H1 (cell line): ENCODE data around the gene TTC3. TPM values are rescaled to one million over a fixed set of nuclear protein-coding genes. Genes with fewer than 3 reads are reported as not detected.

Experiments used
- CTCF ChIA-PET: fragments of 300-600 bp; sonication (Branson Sonifier 250); formaldehyde crosslinking; loops from one replicate; lab custom pipeline; 2021; ENCODE audit not compliant: partially characterized antibody; lab: Charles Lee
- POLR2A ChIA-PET: fragments of 300-600 bp; sonication (Branson Sonifier 250); formaldehyde crosslinking; loops from one replicate; lab custom pipeline; 2021; ENCODE audit warnings: inconsistent platforms; ENCODE audit not compliant: partially characterized antibody; lab: Charles Lee
- DNase-seq, 2 experiments: peaks; one replicate each; pipeline versions ENCODE4 v3.0.0 to v3.0.0-alpha.2; 2010 to 2022; ENCODE audit warnings: low spot score in 2 of 2, low read depth in 1 of 2, mixed read lengths in 1 of 2
- FAIRE-seq: peaks from 2 replicates; lab custom pipeline; 2011; peaks lifted over from hg19 to GRCh38; lab: Jason Lieb, UNC
- H2AFZ ChIP-seq: 2 replicates; pipeline ENCODE4 v1.8.1; 2012; ENCODE audit warnings: low read length, inconsistent platforms
- H2AK5ac ChIP-seq: 2 replicates; pipeline ENCODE4 v1.6.1; 2013; ENCODE audit warnings: low read depth, low read length
- H2BK120ac ChIP-seq: replicated peaks from 2 replicates; pipeline ENCODE3; 2013; ENCODE audit warnings: low read depth, low read length, inconsistent platforms
- H2BK12ac ChIP-seq: 2 replicates; pipeline ENCODE4 v1.6.1; 2013; ENCODE audit warnings: low read depth, low read length
- H2BK15ac ChIP-seq: 2 replicates; pipeline ENCODE4 v1.6.1; 2013; ENCODE audit warnings: low read length
- H2BK20ac ChIP-seq: 2 replicates; pipeline ENCODE4 v1.6.1; 2013; ENCODE audit warnings: low read length
- H2BK5ac ChIP-seq: 2 replicates; pipeline ENCODE4 v1.6.1; 2013; ENCODE audit warnings: low read depth, low read length
- H3K14ac ChIP-seq: 2 replicates; pipeline ENCODE4 v1.6.1; 2013; ENCODE audit warnings: inconsistent platforms; ENCODE audit not compliant: insufficient read length
- H3K18ac ChIP-seq: 2 replicates; pipeline ENCODE4 v1.6.1; 2013; ENCODE audit warnings: low read length; ENCODE audit errors: extremely low read depth
- H3K23ac ChIP-seq: 2 replicates; pipeline ENCODE4 v1.6.1; 2013; ENCODE audit warnings: inconsistent platforms; ENCODE audit not compliant: insufficient read length
- H3K23me2 ChIP-seq: 2 replicates; pipeline ENCODE4 v1.6.1; 2013; ENCODE audit warnings: low read depth, low read length
- H3K27ac ChIP-seq: 2 replicates; pipeline ENCODE4 v1.6.1; 2011; ENCODE audit warnings: low read depth, low read length, inconsistent platforms
- H3K27me3 ChIP-seq, 4 experiments: replicated peaks in 1 of 4; 1 replicate in 1 of 4; 2 replicates in 3 of 4; pipeline versions ENCODE4 v1.6.1 to v1.8.1; 2011 to 2013; ENCODE audit warnings: low read length in 3 of 4, mild to moderate bottlenecking in 3 of 4, inconsistent platforms in 2 of 4, mixed read lengths in 2 of 4, moderate library complexity in 1 of 4; ENCODE audit not compliant: control insufficient read depth in 3 of 4, insufficient read depth in 3 of 4; ENCODE audit errors: extremely low read depth in 1 of 4
- H3K36me3 ChIP-seq, 4 experiments: 2 replicates each; pipeline versions ENCODE4 v1.6.1 to v1.8.1; 2011 to 2013; ENCODE audit warnings: mild to moderate bottlenecking in 4 of 4, low read length in 3 of 4, moderate library complexity in 2 of 4, control low read depth in 1 of 4, inconsistent platforms in 1 of 4; ENCODE audit not compliant: insufficient read depth in 4 of 4, control insufficient read depth in 2 of 4
- H3K4ac ChIP-seq: replicated peaks from 2 replicates; pipeline ENCODE3; 2013; ENCODE audit warnings: low read length, low read depth, mixed read lengths, inconsistent platforms; ENCODE audit not compliant: insufficient read length
- H3K4me1 ChIP-seq, 4 experiments: replicated peaks in 1 of 4; 1 replicate in 1 of 4; 2 replicates in 3 of 4; pipeline versions ENCODE4 v1.6.1 to v1.8.1; 2011 to 2013; ENCODE audit warnings: low read length in 3 of 4, inconsistent platforms in 2 of 4, mixed read lengths in 1 of 4; ENCODE audit not compliant: insufficient read depth in 4 of 4, control insufficient read depth in 3 of 4
- H3K4me2 ChIP-seq, 2 experiments: 2 replicates each; pipeline versions ENCODE4 v1.6.1 to v1.8.1; 2011 to 2013; ENCODE audit warnings: low read depth in 2 of 2, low read length in 2 of 2, control low read depth in 1 of 2, inconsistent platforms in 1 of 2, mild to moderate bottlenecking in 1 of 2; ENCODE audit not compliant: insufficient read depth in 1 of 2
- H3K4me3 ChIP-seq, 4 experiments: fragments of 200-600, 300-600 bp in 1 of 4; sonication (generic), shearing (Covaris generic), sonication (Bioruptor Twin) in 1 of 4; 2 replicates each; pipeline versions ENCODE4 v1.5.1 to v1.8.1; 2011 to 2016; ENCODE audit warnings: low read length in 4 of 4, low read depth in 3 of 4, control low read depth in 2 of 4, inconsistent platforms in 2 of 4, mild to moderate bottlenecking in 2 of 4, mixed read lengths in 1 of 4, moderate library complexity in 1 of 4; ENCODE audit not compliant: insufficient read depth in 2 of 4; ENCODE audit errors: extremely low read depth in 1 of 4
- H3K56ac ChIP-seq: replicated peaks from 2 replicates; pipeline ENCODE3; 2013; ENCODE audit warnings: low read depth, mild to moderate bottlenecking, mixed read lengths, low read length, inconsistent platforms; ENCODE audit not compliant: insufficient read length
- H3K79me1 ChIP-seq: 2 replicates; pipeline ENCODE4 v1.6.1; 2013; ENCODE audit warnings: low read depth, low read length, control low read depth
- H3K79me2 ChIP-seq, 2 experiments: 2 replicates each; pipeline versions ENCODE4 v1.6.1 to v1.8.1; 2012 to 2013; ENCODE audit warnings: low read length in 2 of 2, mild to moderate bottlenecking in 2 of 2, inconsistent platforms in 1 of 2; ENCODE audit not compliant: insufficient read depth in 2 of 2, control insufficient read depth in 1 of 2
- H3K9ac ChIP-seq, 4 experiments: replicated peaks in 1 of 4; 1 replicate in 1 of 4; 2 replicates in 3 of 4; pipeline versions ENCODE4 v1.6.1 to v1.8.1; 2011 to 2013; ENCODE audit warnings: low read depth in 3 of 4, low read length in 3 of 4, control low read depth in 2 of 4, mild to moderate bottlenecking in 2 of 4, moderate library complexity in 2 of 4, inconsistent platforms in 1 of 4; ENCODE audit errors: extremely low read depth in 1 of 4
- H3K9me3 ChIP-seq, 2 experiments: 2 replicates each; pipeline versions ENCODE4 v1.6.1 to v1.8.1; 2012 to 2013; ENCODE audit warnings: mild to moderate bottlenecking in 2 of 2, moderate library complexity in 2 of 2, control low read depth in 1 of 2, inconsistent platforms in 1 of 2, low read depth in 1 of 2, low read length in 1 of 2, mixed read lengths in 1 of 2; ENCODE audit not compliant: insufficient read depth in 2 of 2
- H4K20me1 ChIP-seq, 2 experiments: replicated peaks in 1 of 2; 2 replicates each; pipeline versions ENCODE3 to v1.8.1; 2011 to 2013; ENCODE audit warnings: inconsistent platforms in 2 of 2, low read length in 2 of 2, mild to moderate bottlenecking in 1 of 2; ENCODE audit not compliant: insufficient read depth in 2 of 2, control insufficient read depth in 1 of 2
- H4K5ac ChIP-seq: 2 replicates; pipeline ENCODE4 v1.6.1; 2013; ENCODE audit warnings: low read length, low read depth, mixed read lengths, inconsistent platforms; ENCODE audit not compliant: insufficient read length
- H4K8ac ChIP-seq: 2 replicates; pipeline ENCODE4 v1.8.0; 2013; ENCODE audit warnings: mild to moderate bottlenecking, moderate library complexity, low read length, inconsistent platforms; ENCODE audit not compliant: insufficient read depth; ENCODE audit errors: extremely low read depth
- H4K91ac ChIP-seq: replicated peaks from 2 replicates; pipeline ENCODE3; 2013; ENCODE audit warnings: low read length, mixed read lengths, inconsistent platforms; ENCODE audit not compliant: insufficient read length
- ATF2 ChIP-seq: IDR thresholded peaks from 2 replicates; pipeline ENCODE4 v1.6.1; 2012; ENCODE audit warnings: low read length, inconsistent platforms
- ATF3 ChIP-seq: IDR thresholded peaks from 2 replicates; pipeline ENCODE4 v1.6.1; 2011; ENCODE audit warnings: low read depth, mild to moderate bottlenecking, low read length; ENCODE audit not compliant: insufficient read depth
- CHD2 ChIP-seq: IDR thresholded peaks from 2 replicates; pipeline ENCODE4 v1.6.1; 2012; ENCODE audit warnings: low read length, improper control_type of control experiment
- CTBP2 ChIP-seq: IDR thresholded peaks from 2 replicates; pipeline ENCODE4 v1.7.0; 2011; ENCODE audit warnings: borderline replicate concordance, mild to moderate bottlenecking, moderate library complexity, mixed read lengths, low read length; ENCODE audit not compliant: insufficient read depth, insufficient read length
- EZH2 ChIP-seq: fragments of 200-600 bp; sonication (generic); IDR thresholded peaks from 2 replicates; pipeline ENCODE4 v1.7.1; 2012; ENCODE audit warnings: low read depth, mild to moderate bottlenecking, moderate library complexity, low read length, inconsistent platforms; ENCODE audit not compliant: severe bottlenecking
- JUN ChIP-seq: IDR thresholded peaks from 2 replicates; pipeline ENCODE4 v1.6.1; 2011; ENCODE audit warnings: low read depth, mild to moderate bottlenecking, improper control_type of control experiment, low read length
- POU5F1 ChIP-seq: IDR thresholded peaks from 2 replicates; pipeline ENCODE4 v1.6.1; 2011; ENCODE audit warnings: low read depth, mild to moderate bottlenecking, low read length, moderate library complexity
- RAD21 ChIP-seq, 2 experiments: IDR thresholded peaks in 1 of 2; conservative IDR thresholded peaks in 1 of 2; 2 replicates each; pipeline ENCODE4 v1.6.1; 2011; ENCODE audit warnings: low read depth in 2 of 2, low read length in 2 of 2, improper control_type of control experiment in 1 of 2, inconsistent platforms in 1 of 2, mild to moderate bottlenecking in 1 of 2, moderate library complexity in 1 of 2
- RNF2 ChIP-seq: fragments of 200-900, 300-1000 bp; sonication (generic); IDR thresholded peaks from 2 replicates; pipeline ENCODE4 v1.7.1; 2016; ENCODE audit warnings: borderline replicate concordance, low read depth, mild to moderate bottlenecking, antibody characterized with exemption, low read length; ENCODE audit not compliant: poor library complexity, severe bottlenecking; ENCODE audit errors: missing control alignments
- TCF12 ChIP-seq: IDR thresholded peaks from 2 replicates; pipeline ENCODE4 v1.6.1; 2011; ENCODE audit warnings: low read depth, mild to moderate bottlenecking, low read length
- WGBS, 2 experiments: shearing (Covaris generic) in 1 of 2; methylation state at CpG; one replicate each; pipeline versions ENCODE4 v1.1.6 to v1.1.7; 2013 to 2015; ENCODE audit warnings: low lambda C conversion rate in 2 of 2, mixed read lengths in 2 of 2, inconsistent platforms in 1 of 2, low coverage in 1 of 2, missing lambda C conversion rate in 1 of 2; ENCODE audit not compliant: insufficient replicate concordance in 2 of 2, insufficient coverage in 1 of 2, insufficient read length in 1 of 2; ENCODE audit errors: extremely low coverage in 1 of 2, missing lambda C conversion rate in 1 of 2; 5-methylcytosine and 5-hydroxymethylcytosine counted together
- polyA plus RNA-seq, 7 experiments: library from polyadenylated mRNA; depleted of rRNA in 3 of 7; stranded (reverse) in 5 of 7; unstranded in 2 of 7; fragments of >200 nt in 5 of 7; fragments of 200-250 nt in 2 of 7; gene quantifications; 1 replicate in 5 of 7; 2 replicates in 1 of 7; 4 replicates in 1 of 7; pipeline versions ENCODE4 v1.2.1 to v1.2.3, GENCODE V29; 2011 to 2013; ENCODE audit warnings: missing spikeins in 2 of 7, mixed read lengths in 2 of 7
- total RNA-seq: library from RNA; stranded (reverse); fragmentation: NEBNext Ultra II Directional; extraction: Animal tissue kit (Norgen Biotek cat#: 25700); gene quantifications from 2 replicates; pipeline ENCODE4 v1.2.1, GENCODE V29; 2021

Gene TTC3
- total and polyA plus RNA-seq, 2 of the 8 experiments (the other 6 are each of a cell fraction or from before 2014, with no cell fraction given) = 11.0 to 36.2 TPM

- no peak overlapping the region for H3K4ac ChIP-seq
- no peak overlapping the region for H4K8ac ChIP-seq
- H3K36me3 ChIP-seq = no peaks in the 10 kb centered on the region
- H3K27me3 ChIP-seq = no peaks in the 10 kb centered on the region
- H2AK5ac ChIP-seq = no peak overlapping the region
- POLR2A ChIA-PET = no interaction called here
- no peak overlapping the region for H2BK120ac ChIP-seq
- H4K91ac ChIP-seq = no peak overlapping the region
- no peak overlapping the region for H3K14ac ChIP-seq
- H3K23ac ChIP-seq = no peak overlapping the region
- H3K27ac ChIP-seq = no peak overlapping the region
- H3K4me1 ChIP-seq = peaks cover 0 to 4% (median 1%) of the 10 kb centered on the region in 4 experiments; a peak in 3 of 7 replicates
- no peak overlapping the region for H4K5ac ChIP-seq
- H3K79me2 ChIP-seq = no peaks in the 10 kb centered on the region
- 72% methylated on average over 4 of the region's 4 CpGs; no CpG with 5 or more reads in 1 of the 2 experiments for WGBS, 2 experiments
- H3K9ac ChIP-seq = no peak overlapping the region
- H3K4me2 ChIP-seq = no peak overlapping the region
- CTCF ChIA-PET = interaction anchor here (1.1 kb wide), 2 partner anchors 131 to 169 kb away, joined by 4 to 5 read pairs; no protein-coding TSS in a partner anchor
- H3K79me1 ChIP-seq = no peaks in the 10 kb centered on the region
- H3K56ac ChIP-seq = no peak overlapping the region
- H2AFZ ChIP-seq = no peak overlapping the region
- no peak overlapping the region for H2BK20ac ChIP-seq
- no peak for DNase-seq
- H4K20me1 ChIP-seq = no peaks in the 10 kb centered on the region
- no peaks in the 10 kb centered on the region for H3K9me3 ChIP-seq
- H2BK15ac ChIP-seq = no peak overlapping the region
- H3K4me3 ChIP-seq = no peak overlapping the region
- no peak overlapping the region for H2BK12ac ChIP-seq
- no peaks in the 10 kb centered on the region for H3K23me2 ChIP-seq
- H3K18ac ChIP-seq = no peak overlapping the region
- FAIRE-seq = no peak
- H2BK5ac ChIP-seq = no peak overlapping the region
- TF ChIP-seq ATF3 = no peak
- TF ChIP-seq ATF2 = no peak
- TF ChIP-seq POU5F1 = no peak
- TF ChIP-seq RNF2 = no peak
- no peak for TF ChIP-seq CHD2
- TF ChIP-seq EZH2 = no peak
- no peak for TF ChIP-seq CTBP2
- TF ChIP-seq JUN = no peak
- no peak for TF ChIP-seq RAD21 (IDR thresholded peaks at IDR 0.05 in 1 of 2, conservative IDR thresholded peaks at IDR 0.05 in 1 of 2; ENCODE audit: low read depth in 2 of 2, low read length in 2 of 2)
- no peak for TF ChIP-seq TCF12
Observed at GRCh38 chr21:37145635-37146111, 72.6 kb downstream of the TTC3 start.
